Lower lobe of right lung (tissue), 2 donors: ENCODE measurements around the gene SLC38A10. TPM values are rescaled to one million over a fixed set of nuclear protein-coding genes. Genes with fewer than 3 reads are reported as not detected.
A peak's percentile ranks its signal among the peaks of the same experiment; 100 is the strongest.

Experiments used
- ATAC-seq, 2 donors: fragments of 200-7000 bp; cut with Tn5 transposase; one replicate each; pipeline ENCODE4 v1.9.1; 2020 to 2022; ENCODE audit warnings: mild to moderate bottlenecking in 2 of 2, moderate library complexity in 2 of 2
- DNase-seq: peaks from one replicate; pipeline ENCODE4 v3.0.0-alpha.2; 2020
- H3K27ac ChIP-seq: fragments of 200-600 bp; one replicate; pipeline ENCODE4 v1.8.0; 2022
- H3K27me3 ChIP-seq: fragments of 200-600 bp; one replicate; pipeline ENCODE4 v1.8.0; 2022; ENCODE audit warnings: low read depth
- H3K36me3 ChIP-seq: fragments of 200-600 bp; one replicate; pipeline ENCODE4 v1.8.0; 2022; ENCODE audit warnings: mild to moderate bottlenecking
- H3K4me1 ChIP-seq: fragments of 200-600 bp; one replicate; pipeline ENCODE4 v1.8.0; 2022
- H3K4me3 ChIP-seq: fragments of 200-600 bp; one replicate; pipeline ENCODE4 v1.8.0; 2022; ENCODE audit warnings: mild to moderate bottlenecking
- H3K9me3 ChIP-seq: fragments of 200-600 bp; one replicate; pipeline ENCODE4 v1.8.0; 2022
- intact Hi-C: fragments of 100-400 bp; cut with DNase I; formaldehyde crosslinking; loops from one replicate; pipeline ENCODE4 v1.11.0; 2022
- total RNA-seq: library from RNA; stranded (reverse); fragmentation: NEBNext Ultra II Directional; extraction: Animal tissue kit (Norgen Biotek cat#: 25700); gene quantifications from one replicate; pipeline ENCODE4 v1.2.1, GENCODE V29; 2021
- TF ChIP-seq, protein P1 (sequence below): fragments of 200-600 bp; IDR thresholded peaks from one replicate; pipeline ENCODE4 v1.8.0; 2022; ENCODE audit warnings: antibody characterized with exemption, mild to moderate bottlenecking
- donor health status: DM: no; HTN: yes; CAD: no; lungs with severe emphysema.

Gene SLC38A10
- total RNA-seq, 1 donor from 2014 or later, result 98.1 TPM

- TF ChIP-seq, protein P1, sequence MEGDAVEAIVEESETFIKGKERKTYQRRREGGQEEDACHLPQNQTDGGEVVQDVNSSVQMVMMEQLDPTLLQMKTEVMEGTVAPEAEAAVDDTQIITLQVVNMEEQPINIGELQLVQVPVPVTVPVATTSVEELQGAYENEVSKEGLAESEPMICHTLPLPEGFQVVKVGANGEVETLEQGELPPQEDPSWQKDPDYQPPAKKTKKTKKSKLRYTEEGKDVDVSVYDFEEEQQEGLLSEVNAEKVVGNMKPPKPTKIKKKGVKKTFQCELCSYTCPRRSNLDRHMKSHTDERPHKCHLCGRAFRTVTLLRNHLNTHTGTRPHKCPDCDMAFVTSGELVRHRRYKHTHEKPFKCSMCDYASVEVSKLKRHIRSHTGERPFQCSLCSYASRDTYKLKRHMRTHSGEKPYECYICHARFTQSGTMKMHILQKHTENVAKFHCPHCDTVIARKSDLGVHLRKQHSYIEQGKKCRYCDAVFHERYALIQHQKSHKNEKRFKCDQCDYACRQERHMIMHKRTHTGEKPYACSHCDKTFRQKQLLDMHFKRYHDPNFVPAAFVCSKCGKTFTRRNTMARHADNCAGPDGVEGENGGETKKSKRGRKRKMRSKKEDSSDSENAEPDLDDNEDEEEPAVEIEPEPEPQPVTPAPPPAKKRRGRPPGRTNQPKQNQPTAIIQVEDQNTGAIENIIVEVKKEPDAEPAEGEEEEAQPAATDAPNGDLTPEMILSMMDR, result no peak
- Histone ChIP-seq H3K27me3 (no peaks in the 10 kb centered on the region), H3K9me3 (no peaks in the 10 kb centered on the region), H3K4me3 (no peak overlapping the region), H3K4me1 (no peaks in the 10 kb centered on the region), H3K27ac (no peak overlapping the region), H3K36me3 (peaks cover 39% of the 10 kb centered on the region)
- intact Hi-C loops, result no loop called here
- peak; percentile 44 for DNase-seq
- peak in 1 of 2 donors; percentile 3 for ATAC-seq
Observed at GRCh38 chr17:81246679-81247338, 48.3 kb downstream of the SLC38A10 start.

DNA sequence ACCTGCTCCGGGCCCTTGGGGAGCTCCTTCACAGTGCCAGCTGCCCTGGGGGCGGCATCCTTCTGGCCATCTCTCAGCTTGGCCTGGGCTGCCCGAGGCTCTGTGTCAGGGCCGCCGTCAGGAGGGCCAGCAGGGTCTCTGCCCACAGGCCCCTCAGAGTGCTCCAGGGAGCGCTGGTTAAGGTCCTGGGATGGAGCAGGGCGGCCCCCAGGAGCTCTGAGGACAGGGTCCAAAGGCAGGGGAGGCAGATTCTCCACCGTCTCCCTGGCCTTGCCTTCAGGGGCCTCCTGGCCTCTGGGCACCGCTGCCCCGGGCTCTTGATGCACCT, 48.8 kb downstream of the SLC38A10 start:
- H3K27ac ChIP-seq, result no peak overlapping the region
- no peaks in the 10 kb centered on the region for H3K9me3 ChIP-seq
- H3K4me3 ChIP-seq, result no peak overlapping the region
- TF ChIP-seq, protein P1, result no peak
- no peaks in the 10 kb centered on the region for H3K4me1 ChIP-seq
- intact Hi-C loops, result no loop called here
- peak in 1 of 2 donors; percentile 1 for ATAC-seq
- H3K36me3 ChIP-seq, result peaks cover 34% of the 10 kb centered on the region
- DNase-seq, result peak; percentile 41
- no peaks in the 10 kb centered on the region for H3K27me3 ChIP-seq

DNA sequence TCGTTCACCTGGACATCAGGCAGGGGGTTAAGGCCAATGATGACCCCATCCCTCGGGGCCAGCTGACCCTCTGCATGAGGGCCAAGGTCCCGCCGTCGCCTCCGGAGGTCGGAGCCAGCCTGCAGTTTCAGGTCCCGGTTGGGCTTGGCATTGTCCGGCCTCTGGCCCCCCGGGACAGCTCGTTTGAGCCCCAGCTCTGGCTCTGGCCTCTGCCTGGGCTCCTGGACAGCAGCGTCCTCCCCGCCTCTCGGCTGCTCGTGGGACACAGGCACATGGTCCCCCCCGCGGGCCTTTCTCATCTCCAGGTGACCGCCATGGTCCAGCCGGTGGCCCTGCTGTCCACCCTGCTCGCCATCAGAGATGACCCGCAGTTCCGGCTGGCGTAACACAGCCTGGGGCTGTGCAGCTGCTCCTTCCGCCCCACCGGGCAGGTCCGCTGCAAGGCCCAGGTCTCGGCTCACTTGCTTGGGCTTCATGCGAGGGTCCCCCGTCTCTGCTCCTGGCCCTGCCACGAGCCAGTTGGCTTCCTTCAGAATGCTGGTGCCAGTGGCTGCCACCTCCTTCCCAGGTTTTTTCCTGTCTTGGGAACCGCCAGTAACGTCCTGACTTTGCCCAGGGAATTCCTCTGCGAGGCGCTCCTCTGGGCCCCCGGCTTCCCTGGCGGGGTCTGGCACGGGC, 49.3 kb downstream of the SLC38A10 start:
- no peak overlapping the region for H3K27ac ChIP-seq
- intact Hi-C loops, result no loop called here
- TF ChIP-seq, protein P1, result no peak
- no peaks in the 10 kb centered on the region for H3K4me1 ChIP-seq
- ATAC-seq (no peak), DNase-seq (peak; percentile 44)
- no peak overlapping the region for H3K4me3 ChIP-seq
- H3K9me3 ChIP-seq, result no peaks in the 10 kb centered on the region
- peaks cover 34% of the 10 kb centered on the region for H3K36me3 ChIP-seq
- H3K27me3 ChIP-seq, result no peaks in the 10 kb centered on the region

DNA sequence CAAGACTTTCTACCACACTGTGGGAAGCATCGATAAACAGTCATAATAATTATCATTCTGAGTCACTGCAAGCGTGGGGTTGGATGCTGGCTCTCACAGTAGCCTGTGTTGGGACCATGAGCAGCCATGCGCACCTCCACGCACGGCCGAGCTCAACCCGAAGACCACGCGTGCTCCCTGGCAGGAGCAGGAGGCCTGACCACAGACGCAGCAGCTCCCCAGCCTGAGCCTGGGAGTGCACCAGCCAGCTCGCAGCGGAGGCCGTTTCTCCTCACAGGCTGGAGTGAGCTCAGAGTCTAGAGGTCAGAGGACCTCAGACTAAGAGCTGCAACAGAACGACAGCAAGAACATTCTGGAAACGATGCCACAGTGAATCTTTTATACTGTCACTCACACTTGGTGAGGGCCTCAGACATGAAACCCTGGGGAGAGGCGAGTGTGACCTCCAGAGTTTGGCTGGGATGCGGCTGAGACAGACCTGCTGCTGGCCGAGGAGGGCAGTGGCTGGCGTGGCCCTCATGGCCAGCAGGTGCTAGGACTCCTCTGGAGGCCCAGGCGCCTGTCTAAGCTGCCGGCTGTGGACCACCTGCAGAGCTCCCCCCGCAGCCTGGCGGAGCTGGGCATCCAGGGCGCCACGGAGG, 50.0 kb downstream of the SLC38A10 start:
- peaks cover 28% of the 10 kb centered on the region for H3K36me3 ChIP-seq
- no peak for ATAC-seq
- intact Hi-C loops, result no loop called here

DNA sequence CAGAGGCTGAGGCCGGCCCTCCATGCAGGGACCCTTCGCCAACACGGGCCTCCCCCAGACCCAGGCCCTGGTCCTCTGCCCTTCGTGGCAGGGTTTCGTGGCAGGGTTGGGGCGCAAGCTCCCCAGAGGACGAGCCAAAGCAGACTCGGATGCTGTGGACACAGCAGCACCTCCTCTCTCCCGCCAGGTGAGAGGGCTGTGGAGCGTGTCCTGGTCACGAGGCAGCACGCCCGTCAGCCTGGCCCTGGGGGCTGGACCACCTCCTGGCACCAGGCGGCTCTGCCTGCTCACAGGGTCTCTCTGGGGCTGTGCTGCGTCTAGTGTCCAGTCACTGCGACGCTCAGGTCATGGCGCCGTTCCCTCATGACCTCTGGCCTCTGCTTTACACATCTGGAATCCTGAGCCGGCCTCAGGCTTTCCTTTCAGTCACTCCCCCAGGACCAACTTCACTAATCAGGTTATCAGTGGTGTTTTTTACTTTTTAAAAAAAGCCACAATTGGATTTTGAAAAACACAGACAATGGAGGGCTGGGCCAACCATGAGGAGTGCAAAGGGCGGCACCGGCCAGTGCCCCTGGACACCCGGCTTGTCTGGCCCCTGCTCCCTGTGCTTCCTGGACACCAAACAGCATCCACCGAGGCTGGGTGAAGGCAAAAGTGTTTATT, 50.6 kb downstream of the SLC38A10 start:
- Histone ChIP-seq H3K9me3 (no peaks in the 10 kb centered on the region), H3K4me1 (peaks cover 12% of the 10 kb centered on the region), H3K36me3 (peaks cover 22% of the 10 kb centered on the region), H3K27me3 (no peaks in the 10 kb centered on the region), H3K4me3 (no peak overlapping the region), H3K27ac (no peak overlapping the region)
- ATAC-seq, result no peak
- TF ChIP-seq, protein P1, result no peak
- DNase-seq, result peak; percentile 44
- intact Hi-C loops, result no loop called here

More for the DNA sequence above, 50.0 kb downstream of the SLC38A10 start:
- DNase-seq, result peak; percentile 36
- TF ChIP-seq, protein P1, result no peak
- H3K27ac ChIP-seq, result no peak overlapping the region
- peaks cover 6% of the 10 kb centered on the region for H3K4me1 ChIP-seq
- H3K27me3 ChIP-seq, result no peaks in the 10 kb centered on the region
- no peak overlapping the region for H3K4me3 ChIP-seq
- H3K9me3 ChIP-seq, result no peaks in the 10 kb centered on the region
